ENCODE measurements around the gene RAB21.
"Not testable (repeated sequence)": the region's sequence is repeated elsewhere in the genome, so short reads cannot be mapped to it uniquely, and the experiment has no call there.

GRCh38 chr12:71761354-71761753, 6.7 kb downstream of the RAB21 start:
- TF ChIP-seq, protein P1, sequence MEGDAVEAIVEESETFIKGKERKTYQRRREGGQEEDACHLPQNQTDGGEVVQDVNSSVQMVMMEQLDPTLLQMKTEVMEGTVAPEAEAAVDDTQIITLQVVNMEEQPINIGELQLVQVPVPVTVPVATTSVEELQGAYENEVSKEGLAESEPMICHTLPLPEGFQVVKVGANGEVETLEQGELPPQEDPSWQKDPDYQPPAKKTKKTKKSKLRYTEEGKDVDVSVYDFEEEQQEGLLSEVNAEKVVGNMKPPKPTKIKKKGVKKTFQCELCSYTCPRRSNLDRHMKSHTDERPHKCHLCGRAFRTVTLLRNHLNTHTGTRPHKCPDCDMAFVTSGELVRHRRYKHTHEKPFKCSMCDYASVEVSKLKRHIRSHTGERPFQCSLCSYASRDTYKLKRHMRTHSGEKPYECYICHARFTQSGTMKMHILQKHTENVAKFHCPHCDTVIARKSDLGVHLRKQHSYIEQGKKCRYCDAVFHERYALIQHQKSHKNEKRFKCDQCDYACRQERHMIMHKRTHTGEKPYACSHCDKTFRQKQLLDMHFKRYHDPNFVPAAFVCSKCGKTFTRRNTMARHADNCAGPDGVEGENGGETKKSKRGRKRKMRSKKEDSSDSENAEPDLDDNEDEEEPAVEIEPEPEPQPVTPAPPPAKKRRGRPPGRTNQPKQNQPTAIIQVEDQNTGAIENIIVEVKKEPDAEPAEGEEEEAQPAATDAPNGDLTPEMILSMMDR (IDR thresholded peaks at IDR 0.05): not testable (repeated sequence)
- not testable (repeated sequence) for TF ChIP-seq POLR2A (IDR thresholded peaks at IDR 0.05)
